Progenitor cell of endocrine pancreas (in vitro differentiated cells): ENCODE data around the gene KIAA1328. TPM values are rescaled to one million over a fixed set of nuclear protein-coding genes. Genes with fewer than 3 reads are reported as not detected.

Experiments
- DNase-seq: peaks from one replicate; pipeline ENCODE4 v3.0.0; 2021; ENCODE audit warnings: low spot score; ENCODE audit not compliant: unreplicated experiment
- H3K27ac Mint-ChIP-seq: 2 replicates; pipeline ENCODE4 v1.8.0; 2021; ENCODE audit warnings: mild to moderate bottlenecking, moderate library complexity, mixed read lengths
- H3K27me3 Mint-ChIP-seq: 2 replicates; pipeline ENCODE4 v1.8.0; 2021; ENCODE audit warnings: mixed read lengths
- H3K36me3 Mint-ChIP-seq: 2 replicates; pipeline ENCODE4 v1.8.0; 2022; ENCODE audit warnings: mixed read lengths; ENCODE audit not compliant: insufficient read depth
- H3K4me1 Mint-ChIP-seq: 2 replicates; pipeline ENCODE4 v1.8.0; 2021; ENCODE audit warnings: low read depth, mixed read lengths
- H3K4me3 Mint-ChIP-seq: 2 replicates; pipeline ENCODE4 v1.8.0; 2021; ENCODE audit warnings: low read depth, mild to moderate bottlenecking, moderate library complexity, mixed read lengths
- H3K9me3 Mint-ChIP-seq: 2 replicates; pipeline ENCODE4 v1.8.0; 2021; ENCODE audit warnings: low read depth, mixed read lengths
- total RNA-seq: library from RNA; stranded (reverse); gene quantifications from 2 replicates; pipeline ENCODE4 v1.2.1, GENCODE V29; 2021
- TF ChIP-seq, protein P1 (sequence below): fragments of 200-600 bp; sonication (generic); IDR thresholded peaks from one replicate; pipeline ENCODE4 v1.5.0; 2021; ENCODE audit warnings: antibody characterized with exemption, mild to moderate bottlenecking; ENCODE audit not compliant: unreplicated experiment

The KIAA1328 gene
- total RNA-seq, 1 donor from 2014 or later, result 12.4 TPM

DNA sequence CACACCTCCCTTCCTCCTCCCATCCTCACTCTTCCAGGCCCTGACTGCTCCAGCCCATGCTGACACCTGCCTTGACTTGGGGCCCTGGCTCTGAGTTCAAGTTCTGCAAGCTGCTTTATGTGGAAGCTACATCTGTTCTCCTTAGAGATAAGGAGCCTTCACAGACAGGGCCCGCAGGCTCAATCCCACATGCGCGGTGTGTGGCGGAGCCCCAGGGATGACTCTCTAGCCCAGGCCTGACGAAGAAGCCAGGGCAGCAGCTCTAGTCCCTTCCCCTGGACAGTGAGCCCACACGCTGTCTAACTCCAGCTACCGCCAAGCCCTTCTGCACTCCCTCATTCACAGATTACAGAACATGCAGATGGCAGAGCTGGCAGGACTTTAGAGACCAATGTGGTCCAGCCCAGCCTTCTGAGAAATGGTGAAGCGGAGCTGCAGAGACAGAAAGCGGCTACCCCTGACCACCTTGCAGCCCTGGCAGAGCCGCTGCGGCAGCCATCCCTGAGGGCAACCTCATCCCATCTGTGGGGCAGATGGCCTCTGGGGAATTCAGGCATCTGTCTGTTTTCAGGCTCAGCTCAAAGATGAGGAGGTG is 432.4 kb downstream of the KIAA1328 start:
- Mint-ChIP-seq H3K4me1 (no peaks in the 10 kb centered on the region), H3K9me3 (no peaks in the 10 kb centered on the region), H3K27me3 (peaks cover 29% of the 10 kb centered on the region), H3K36me3 (no peaks in the 10 kb centered on the region), H3K27ac (no peak overlapping the region), H3K4me3 (no peak overlapping the region)
- TF ChIP-seq, protein P1, sequence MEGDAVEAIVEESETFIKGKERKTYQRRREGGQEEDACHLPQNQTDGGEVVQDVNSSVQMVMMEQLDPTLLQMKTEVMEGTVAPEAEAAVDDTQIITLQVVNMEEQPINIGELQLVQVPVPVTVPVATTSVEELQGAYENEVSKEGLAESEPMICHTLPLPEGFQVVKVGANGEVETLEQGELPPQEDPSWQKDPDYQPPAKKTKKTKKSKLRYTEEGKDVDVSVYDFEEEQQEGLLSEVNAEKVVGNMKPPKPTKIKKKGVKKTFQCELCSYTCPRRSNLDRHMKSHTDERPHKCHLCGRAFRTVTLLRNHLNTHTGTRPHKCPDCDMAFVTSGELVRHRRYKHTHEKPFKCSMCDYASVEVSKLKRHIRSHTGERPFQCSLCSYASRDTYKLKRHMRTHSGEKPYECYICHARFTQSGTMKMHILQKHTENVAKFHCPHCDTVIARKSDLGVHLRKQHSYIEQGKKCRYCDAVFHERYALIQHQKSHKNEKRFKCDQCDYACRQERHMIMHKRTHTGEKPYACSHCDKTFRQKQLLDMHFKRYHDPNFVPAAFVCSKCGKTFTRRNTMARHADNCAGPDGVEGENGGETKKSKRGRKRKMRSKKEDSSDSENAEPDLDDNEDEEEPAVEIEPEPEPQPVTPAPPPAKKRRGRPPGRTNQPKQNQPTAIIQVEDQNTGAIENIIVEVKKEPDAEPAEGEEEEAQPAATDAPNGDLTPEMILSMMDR, result no peak
- DNase-seq, result no peak

DNA sequence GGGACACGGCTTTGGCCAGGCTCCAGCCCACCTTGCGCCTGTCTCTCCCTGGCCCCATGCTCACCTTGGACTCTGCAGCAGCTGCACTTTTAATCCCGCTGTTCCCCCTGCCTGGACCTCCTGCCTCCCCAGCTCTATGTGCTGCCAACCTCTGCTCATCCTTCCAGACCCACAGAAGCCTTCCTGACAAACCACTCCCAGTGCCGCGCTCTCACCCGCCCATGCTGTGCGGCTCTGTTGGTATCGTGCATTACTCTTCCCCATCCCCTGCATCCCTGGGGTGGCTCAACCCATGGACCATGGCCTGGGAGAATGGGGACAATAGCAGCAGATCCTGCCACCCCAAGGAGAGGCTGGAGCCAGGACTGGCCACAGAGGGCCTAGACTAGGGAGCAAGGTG is 433.1 kb downstream of the KIAA1328 start:
- DNase-seq, result no peak
- no peak overlapping the region for H3K27ac Mint-ChIP-seq
- no peaks in the 10 kb centered on the region for H3K36me3 Mint-ChIP-seq
- TF ChIP-seq, protein P1, result no peak
- peaks cover 26% of the 10 kb centered on the region for H3K27me3 Mint-ChIP-seq
- no peaks in the 10 kb centered on the region for H3K4me1 Mint-ChIP-seq
- H3K4me3 Mint-ChIP-seq, result no peak overlapping the region
- no peaks in the 10 kb centered on the region for H3K9me3 Mint-ChIP-seq

- no peaks in the 10 kb centered on the region for H3K4me1 Mint-ChIP-seq
- peaks cover 16% of the 10 kb centered on the region for H3K27me3 Mint-ChIP-seq
- no peak overlapping the region for H3K4me3 Mint-ChIP-seq
- H3K9me3 Mint-ChIP-seq, result no peaks in the 10 kb centered on the region
- no peaks in the 10 kb centered on the region for H3K36me3 Mint-ChIP-seq
- no peak for DNase-seq
- TF ChIP-seq, protein P1, result no peak
- H3K27ac Mint-ChIP-seq, result no peak overlapping the region
Observed at GRCh38 chr18:37264956-37265355, 436.0 kb downstream of the KIAA1328 start.

GRCh38 chr18:37265382-37265781 is 436.5 kb downstream of the KIAA1328 start:
- no peaks in the 10 kb centered on the region for H3K36me3 Mint-ChIP-seq
- peaks cover 14% of the 10 kb centered on the region for H3K27me3 Mint-ChIP-seq
- TF ChIP-seq, protein P1, result no peak
- no peak for DNase-seq
- H3K9me3 Mint-ChIP-seq, result no peaks in the 10 kb centered on the region
- H3K4me3 Mint-ChIP-seq, result no peak overlapping the region
- no peak overlapping the region for H3K27ac Mint-ChIP-seq
- no peaks in the 10 kb centered on the region for H3K4me1 Mint-ChIP-seq

DNA sequence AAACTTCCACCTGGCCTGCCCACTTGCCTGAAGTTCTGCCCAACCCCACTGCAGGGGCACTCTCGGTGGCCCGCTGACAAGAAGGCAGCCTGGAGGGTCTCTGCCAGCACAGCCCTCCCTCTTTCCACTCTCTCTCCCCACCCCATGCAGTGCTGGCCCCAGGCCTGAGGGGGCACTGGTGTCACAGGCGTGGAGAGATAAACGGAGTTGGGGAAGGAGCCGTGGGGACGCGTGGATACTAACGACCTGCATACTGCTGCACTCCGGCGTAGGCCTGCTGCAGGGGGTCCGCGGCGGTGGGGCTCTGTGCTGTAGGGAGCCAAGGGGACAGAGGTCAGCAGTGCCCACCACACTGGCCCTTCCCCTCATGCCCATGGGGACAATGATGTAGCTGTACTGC is 437.4 kb downstream of the KIAA1328 start:
- H3K4me1 Mint-ChIP-seq, result no peaks in the 10 kb centered on the region
- TF ChIP-seq, protein P1, result peak; percentile 54
- no peaks in the 10 kb centered on the region for H3K36me3 Mint-ChIP-seq
- peak; percentile 20 for DNase-seq
- H3K4me3 Mint-ChIP-seq, result no peak overlapping the region
- no peaks in the 10 kb centered on the region for H3K9me3 Mint-ChIP-seq
- no peak overlapping the region for H3K27ac Mint-ChIP-seq
- peaks cover 14% of the 10 kb centered on the region for H3K27me3 Mint-ChIP-seq
